Measurements from ENCODE around the gene CENPU.
"Not testable (repeated sequence)": the region's sequence is repeated elsewhere in the genome, so short reads cannot be mapped to it uniquely, and the experiment has no call there.

Gene CENPU

GRCh38 chr4:184664445-184665210 is 69.3 kb downstream of the CENPU start:
- no peak for DNase-seq (ENCODE audit: low read depth in 2 of 2)

DNA sequence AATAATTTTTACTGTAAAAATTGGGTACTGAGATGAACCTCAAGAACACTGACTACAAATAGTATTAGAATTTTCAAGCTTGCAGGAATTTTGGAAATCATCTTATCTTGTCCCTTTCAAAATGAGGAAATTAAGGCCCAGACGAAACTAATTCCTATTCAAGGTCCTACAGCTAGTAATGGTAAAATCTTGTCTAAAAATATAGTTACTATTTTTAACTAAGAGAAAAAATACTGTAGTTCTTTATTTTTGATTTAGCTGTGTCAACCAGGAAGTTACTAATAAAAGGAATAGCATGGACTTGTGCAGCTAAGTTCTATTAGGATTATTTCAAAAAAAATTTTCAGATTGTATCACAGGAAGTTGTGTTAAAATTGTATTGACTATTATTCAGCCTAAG is 71.7 kb downstream of the CENPU start:
- DNase-seq (ENCODE audit: low read depth in 2 of 2): no peak

GRCh38 chr4:184660978-184661377 is 72.9 kb downstream of the CENPU start:
- DNase-seq (ENCODE audit: low read depth in 2 of 2): no peak

DNA sequence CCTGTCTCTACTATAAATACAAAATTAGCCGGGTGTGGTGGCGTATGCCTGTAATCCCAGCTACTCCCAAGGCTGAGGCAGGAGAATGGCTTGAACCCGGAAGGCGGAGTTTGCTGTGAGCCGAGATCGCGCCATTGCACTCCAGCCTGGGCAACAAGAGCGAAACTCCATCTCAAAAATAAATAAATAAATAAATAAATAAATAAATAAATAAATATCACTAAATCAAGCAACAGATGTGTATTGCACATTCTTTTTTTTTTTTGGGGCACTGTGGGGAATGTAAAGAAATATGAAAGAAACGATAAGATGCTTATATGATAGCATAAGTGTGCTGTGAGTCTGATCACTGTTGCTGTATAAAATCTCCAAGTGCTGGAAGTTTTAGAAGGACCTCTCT is 76.1 kb downstream of the CENPU start:
- DNase-seq (ENCODE audit: low read depth in 2 of 2): not testable (repeated sequence)

- DNase-seq (ENCODE audit: low read depth in 2 of 2): no peak
These were observed 76.8 kb downstream of the CENPU start for GRCh38 chr4:184657144-184657543.

GRCh38 chr4:184655889-184656869 is 77.7 kb downstream of the CENPU start:
- no peak for DNase-seq (ENCODE audit: low read depth in 2 of 2)

GRCh38 chr4:184653650-184654049 is 80.2 kb downstream of the CENPU start:
- DNase-seq (ENCODE audit: low read depth in 2 of 2): peak; percentile 37 to 44

- DNase-seq (ENCODE audit: low read depth in 2 of 2): not testable (repeated sequence)
These were observed 81.2 kb downstream of the CENPU start for GRCh38 chr4:184652681-184653080.

DNA sequence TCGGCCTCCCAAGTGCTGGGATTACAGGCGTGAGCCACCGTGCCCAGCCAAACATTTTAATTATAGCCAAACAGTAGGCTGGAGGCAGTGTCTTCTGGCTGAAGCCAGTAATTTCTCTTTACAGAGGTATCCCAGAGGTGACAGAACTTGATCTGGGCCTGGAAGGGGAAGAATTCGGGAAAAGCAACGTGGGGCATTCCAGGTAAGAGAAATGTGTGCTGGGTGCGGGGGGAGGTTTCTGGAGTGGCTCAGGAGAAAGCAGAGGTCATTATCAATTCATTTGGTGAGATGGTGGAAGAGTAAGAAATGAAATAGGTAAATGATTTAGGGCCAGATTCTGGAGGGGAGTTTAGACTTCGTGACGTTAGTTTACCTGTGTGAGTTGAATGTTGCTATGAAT is 82.0 kb downstream of the CENPU start:
- DNase-seq (ENCODE audit: low read depth in 2 of 2): no peak

- DNase-seq (ENCODE audit: low read depth in 2 of 2): no peak
These were observed 83.7 kb downstream of the CENPU start for GRCh38 chr4:184649971-184650855.

DNA sequence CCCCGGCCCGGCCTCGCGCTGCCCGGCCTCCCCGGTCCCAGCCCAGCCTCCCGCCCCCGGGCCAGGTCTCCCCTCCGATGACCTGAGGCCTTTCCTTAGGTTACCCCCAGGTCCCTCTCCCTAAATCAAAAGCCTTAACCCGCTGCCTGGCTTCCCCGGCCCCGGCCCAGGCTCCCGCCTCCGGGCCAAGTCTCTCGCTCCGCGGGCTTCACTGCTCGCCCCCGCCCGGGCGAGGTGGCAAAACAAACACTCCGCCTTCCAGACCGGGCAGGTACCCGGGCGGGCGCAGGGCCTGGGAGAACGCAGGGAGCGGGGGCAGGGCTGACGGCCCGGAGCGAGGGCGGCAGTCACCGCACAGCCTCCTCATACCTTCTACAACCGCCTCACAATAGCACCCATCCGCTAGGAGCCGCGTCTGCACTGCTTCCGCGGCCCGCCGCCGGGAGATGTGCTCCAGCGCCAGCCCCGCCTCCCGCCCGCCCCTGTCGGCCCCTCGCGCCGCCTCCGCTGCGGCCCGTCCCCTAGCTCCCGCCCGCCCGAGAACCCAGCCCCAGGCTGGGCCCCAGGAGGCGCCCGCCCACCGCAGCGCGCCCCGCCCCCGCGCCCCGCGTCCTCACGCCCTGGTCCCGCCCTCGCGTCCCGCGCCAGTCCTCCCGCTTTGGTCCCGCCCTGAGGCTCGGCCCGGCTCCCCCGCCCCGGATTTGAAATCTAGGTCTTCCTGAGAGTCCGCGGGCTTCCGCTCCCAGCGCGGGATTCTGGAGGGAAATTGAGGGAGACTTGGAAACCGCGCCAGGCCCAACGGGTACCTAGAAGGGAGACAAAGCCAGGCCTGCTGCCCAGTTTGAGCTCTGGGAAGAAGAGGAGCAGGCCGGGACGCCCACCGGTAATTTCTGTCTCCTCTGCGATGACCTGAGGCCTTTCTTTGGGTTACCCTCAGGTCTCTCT is 84.6 kb downstream of the CENPU start, which contains the start of the genes CASP3 and PRIMPOL:
Gene CASP3, minus strand, starts transcription at position 422 of the 945 bp plus-strand sequence. CDS start 10,994 bp downstream, outside the sequence.
Gene PRIMPOL, plus strand, starts transcription at position 713 of the 945 bp plus-strand sequence. CDS start 7,403 bp downstream, outside the sequence.
- peak; percentile 90 to 93 for DNase-seq (ENCODE audit: low read depth in 2 of 2)

- DNase-seq (ENCODE audit: low read depth in 2 of 2): no peak
These were observed 85.4 kb downstream of the CENPU start for GRCh38 chr4:184648313-184649025.

- DNase-seq (ENCODE audit: low read depth in 2 of 2): no peak
These were observed 85.9 kb downstream of the CENPU start for GRCh38 chr4:184648054-184648312.

- no peak for DNase-seq (ENCODE audit: low read depth in 2 of 2)
These were observed 86.4 kb downstream of the CENPU start for GRCh38 chr4:184647266-184648053.

DNA sequence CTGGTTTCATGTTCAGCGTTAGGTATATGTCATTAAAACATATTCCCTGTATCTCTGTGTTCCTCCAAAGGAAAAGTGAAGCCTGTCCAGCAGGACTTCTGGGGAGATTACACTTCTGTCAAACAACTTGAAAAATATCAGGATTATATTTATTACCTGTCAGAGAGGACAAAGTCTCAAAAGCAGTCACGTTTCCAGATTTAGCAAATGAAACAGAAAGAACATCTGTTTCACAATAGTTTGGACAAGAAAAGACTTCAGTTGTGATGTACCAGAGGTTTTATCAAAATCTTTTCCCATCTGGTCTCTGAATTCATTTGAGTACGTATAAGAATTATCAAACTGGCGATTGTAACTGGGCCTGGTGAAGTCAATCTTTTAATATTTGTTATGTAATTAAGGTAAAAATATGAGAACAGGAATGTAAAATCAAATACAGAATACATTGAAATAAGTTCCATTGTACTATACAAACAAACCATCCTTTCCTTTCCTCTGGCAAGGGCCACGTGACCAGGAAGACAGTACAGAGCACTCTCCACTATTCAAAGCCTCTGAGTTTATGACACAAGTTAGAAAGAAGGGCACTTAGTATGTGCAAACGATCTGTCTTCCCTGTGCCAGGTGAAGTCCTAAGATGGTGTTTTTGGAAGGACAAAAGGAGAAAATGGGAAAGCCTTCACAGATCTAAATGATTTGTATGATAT is 87.8 kb downstream of the CENPU start:
- no peak for DNase-seq (ENCODE audit: low read depth in 2 of 2)

- DNase-seq (ENCODE audit: low read depth in 2 of 2): no peak
These were observed 89.2 kb downstream of the CENPU start for GRCh38 chr4:184644553-184645307.
